Measurements from ENCODE around the gene SLC9A9. TPM values are rescaled to one million over a fixed set of nuclear protein-coding genes. Genes with fewer than 3 reads are reported as not detected.

SLC9A9 gene
- total RNA-seq, 1 experiment from 2014 or later, result not detected

- H3K27me3 Mint-ChIP-seq (ENCODE audit: insufficient read depth, unreplicated experiment), result peaks cover 12% of the 10 kb centered on the region
- no peaks in the 10 kb centered on the region for H3K9me3 Mint-ChIP-seq (ENCODE audit: unreplicated experiment)
- Histone ChIP-seq H3K9me3 (no peaks in the 10 kb centered on the region), H3K4me1 (no peaks in the 10 kb centered on the region), H3K27me3 (replicated peaks; ENCODE audit: control insufficient read depth, insufficient read depth, low read length) (no peaks in the 10 kb centered on the region), H3K4me3 (ENCODE audit: low read depth, low read length) (no peak overlapping the region), H3K36me3 (ENCODE audit: control insufficient read depth, insufficient read depth, low read length) (no peaks in the 10 kb centered on the region)
- intact Hi-C loops (cut with micrococcal nuclease; ENCODE audit: unreplicated experiment), result no loop called here
- no peak overlapping the region for H3K27ac Mint-ChIP-seq (ENCODE audit: unreplicated experiment)
- ChIA-PET POLR2A (no interaction called here), CTCF (no interaction called here)
- no peak for DNase-seq
- no peaks in the 10 kb centered on the region for H3K4me1 Mint-ChIP-seq (ENCODE audit: low read depth, unreplicated experiment)
- TF ChIP-seq, protein P1, sequence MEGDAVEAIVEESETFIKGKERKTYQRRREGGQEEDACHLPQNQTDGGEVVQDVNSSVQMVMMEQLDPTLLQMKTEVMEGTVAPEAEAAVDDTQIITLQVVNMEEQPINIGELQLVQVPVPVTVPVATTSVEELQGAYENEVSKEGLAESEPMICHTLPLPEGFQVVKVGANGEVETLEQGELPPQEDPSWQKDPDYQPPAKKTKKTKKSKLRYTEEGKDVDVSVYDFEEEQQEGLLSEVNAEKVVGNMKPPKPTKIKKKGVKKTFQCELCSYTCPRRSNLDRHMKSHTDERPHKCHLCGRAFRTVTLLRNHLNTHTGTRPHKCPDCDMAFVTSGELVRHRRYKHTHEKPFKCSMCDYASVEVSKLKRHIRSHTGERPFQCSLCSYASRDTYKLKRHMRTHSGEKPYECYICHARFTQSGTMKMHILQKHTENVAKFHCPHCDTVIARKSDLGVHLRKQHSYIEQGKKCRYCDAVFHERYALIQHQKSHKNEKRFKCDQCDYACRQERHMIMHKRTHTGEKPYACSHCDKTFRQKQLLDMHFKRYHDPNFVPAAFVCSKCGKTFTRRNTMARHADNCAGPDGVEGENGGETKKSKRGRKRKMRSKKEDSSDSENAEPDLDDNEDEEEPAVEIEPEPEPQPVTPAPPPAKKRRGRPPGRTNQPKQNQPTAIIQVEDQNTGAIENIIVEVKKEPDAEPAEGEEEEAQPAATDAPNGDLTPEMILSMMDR (IDR thresholded peaks at IDR 0.05; ENCODE audit: insufficient read depth in 1 of 2, low read depth in 1 of 2, low read length in 1 of 2, severe bottlenecking in 1 of 2, unreplicated experiment in 1 of 2), result no peak
- H3K4me3 Mint-ChIP-seq (ENCODE audit: unreplicated experiment), result no peak overlapping the region
- BruUV-seq (replicated peaks), result no TSS peak
- H3K36me3 Mint-ChIP-seq (ENCODE audit: insufficient read depth, unreplicated experiment), result no peaks in the 10 kb centered on the region
Observed at GRCh38 chr3:143328451-143328850, 519.8 kb downstream of the SLC9A9 start.

- Mint-ChIP-seq H3K36me3 (ENCODE audit: insufficient read depth, unreplicated experiment) (no peaks in the 10 kb centered on the region), H3K27ac (ENCODE audit: unreplicated experiment) (no peak overlapping the region), H3K4me3 (ENCODE audit: unreplicated experiment) (no peak overlapping the region), H3K9me3 (ENCODE audit: unreplicated experiment) (no peaks in the 10 kb centered on the region), H3K4me1 (ENCODE audit: low read depth, unreplicated experiment) (no peaks in the 10 kb centered on the region), H3K27me3 (ENCODE audit: insufficient read depth, unreplicated experiment) (peaks cover 18% of the 10 kb centered on the region)
- Histone ChIP-seq H3K9me3 (no peaks in the 10 kb centered on the region), H3K4me3 (ENCODE audit: low read depth, low read length) (no peak overlapping the region), H3K27me3 (replicated peaks; ENCODE audit: control insufficient read depth, insufficient read depth, low read length) (no peaks in the 10 kb centered on the region), H3K36me3 (ENCODE audit: control insufficient read depth, insufficient read depth, low read length) (no peaks in the 10 kb centered on the region), H3K4me1 (no peaks in the 10 kb centered on the region)
- ChIA-PET CTCF (no interaction called here), POLR2A (no interaction called here)
- DNase-seq, result no peak
- TF ChIP-seq, protein P1 (IDR thresholded peaks at IDR 0.05; ENCODE audit: insufficient read depth in 1 of 2, low read depth in 1 of 2, low read length in 1 of 2, severe bottlenecking in 1 of 2, unreplicated experiment in 1 of 2), result no peak
- intact Hi-C loops (cut with micrococcal nuclease; ENCODE audit: unreplicated experiment), result no loop called here
- no TSS peak for BruUV-seq (replicated peaks)
Observed at GRCh38 chr3:143326983-143327778, 521.1 kb downstream of the SLC9A9 start.

DNA sequence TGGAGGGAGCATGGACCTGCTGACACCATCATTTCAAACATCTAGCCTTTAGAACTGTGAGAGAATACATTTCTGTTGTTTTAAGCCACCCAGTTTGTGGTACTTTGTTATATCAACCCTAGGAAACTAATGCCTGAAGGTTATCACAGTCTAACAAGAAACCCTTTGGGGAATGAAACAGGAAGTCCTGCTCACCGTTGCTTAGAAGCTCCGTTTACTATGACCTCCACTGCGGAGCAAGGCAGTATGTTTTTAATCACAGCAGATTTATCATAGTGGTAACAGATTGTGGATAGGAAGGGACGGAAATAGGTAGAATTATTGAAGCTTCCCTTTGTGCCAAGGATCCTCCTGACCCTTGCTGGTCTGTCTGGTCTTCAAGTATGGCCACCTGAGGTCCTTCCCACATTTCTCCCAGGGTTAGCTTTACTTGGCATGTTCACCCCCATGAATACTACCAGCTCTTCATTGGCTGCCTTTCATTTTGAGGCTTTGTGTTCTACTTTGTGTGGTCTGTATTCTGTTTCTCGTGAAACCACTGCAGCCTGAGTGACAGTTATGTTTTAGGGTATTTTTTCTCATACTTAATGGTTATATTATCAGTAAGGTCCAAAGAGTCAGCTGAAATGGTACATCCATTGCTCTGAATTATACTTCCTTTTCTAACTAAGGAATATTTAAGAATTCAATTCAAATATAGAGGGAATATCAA, 527.1 kb downstream of the SLC9A9 start:
- H3K36me3 ChIP-seq (ENCODE audit: control insufficient read depth, insufficient read depth, low read length), result no peaks in the 10 kb centered on the region
- no peak for DNase-seq
- no peaks in the 10 kb centered on the region for H3K9me3 ChIP-seq
- H3K4me3 ChIP-seq (ENCODE audit: low read depth, low read length), result no peak overlapping the region
- Mint-ChIP-seq H3K4me3 (ENCODE audit: unreplicated experiment) (no peak overlapping the region), H3K36me3 (ENCODE audit: insufficient read depth, unreplicated experiment) (no peaks in the 10 kb centered on the region), H3K27me3 (ENCODE audit: insufficient read depth, unreplicated experiment) (peaks cover 18% of the 10 kb centered on the region), H3K9me3 (ENCODE audit: unreplicated experiment) (no peaks in the 10 kb centered on the region), H3K4me1 (ENCODE audit: low read depth, unreplicated experiment) (no peaks in the 10 kb centered on the region), H3K27ac (ENCODE audit: unreplicated experiment) (no peak overlapping the region)
- ChIA-PET POLR2A (no interaction called here), CTCF (no interaction called here)
- BruUV-seq (replicated peaks), result no TSS peak
- TF ChIP-seq, protein P1 (IDR thresholded peaks at IDR 0.05; ENCODE audit: insufficient read depth in 1 of 2, low read depth in 1 of 2, low read length in 1 of 2, severe bottlenecking in 1 of 2, unreplicated experiment in 1 of 2), result no peak
- no peaks in the 10 kb centered on the region for H3K27me3 ChIP-seq (replicated peaks; ENCODE audit: control insufficient read depth, insufficient read depth, low read length)
- no peaks in the 10 kb centered on the region for H3K4me1 ChIP-seq
- intact Hi-C loops (cut with micrococcal nuclease; ENCODE audit: unreplicated experiment), result no loop called here
